Mucosa of stomach (tissue), 1 donor: Measurements from ENCODE around the gene FER.
"Not testable (repeated sequence)": the region's sequence is repeated elsewhere in the genome, so short reads cannot be mapped to it uniquely, and the experiment has no call there.

Source experiments
- H3K27me3 ChIP-seq: one replicate; pipeline ENCODE4 v1.7.0; 2013; ENCODE audit warnings: mild to moderate bottlenecking, low read length; ENCODE audit not compliant: control insufficient read depth, insufficient read depth
- H3K36me3 ChIP-seq: one replicate; pipeline ENCODE4 v1.7.0; 2013; ENCODE audit warnings: low read length; ENCODE audit not compliant: control insufficient read depth, insufficient read depth
- H3K4me1 ChIP-seq: one replicate; pipeline ENCODE4 v1.7.0; 2013; ENCODE audit warnings: mild to moderate bottlenecking, low read length; ENCODE audit not compliant: control insufficient read depth, insufficient read depth
- H3K4me3 ChIP-seq: one replicate; pipeline ENCODE4 v1.7.0; 2013; ENCODE audit warnings: low read length
- H3K9ac ChIP-seq: one replicate; pipeline ENCODE4 v1.7.0; 2013; ENCODE audit warnings: mild to moderate bottlenecking, low read length, moderate library complexity
- H3K9me3 ChIP-seq: one replicate; pipeline ENCODE4 v1.7.0; 2013; ENCODE audit warnings: mild to moderate bottlenecking, low read length, moderate library complexity; ENCODE audit not compliant: control insufficient read depth
- donor health status: Pancreatic carcinoma.

The FER gene

DNA sequence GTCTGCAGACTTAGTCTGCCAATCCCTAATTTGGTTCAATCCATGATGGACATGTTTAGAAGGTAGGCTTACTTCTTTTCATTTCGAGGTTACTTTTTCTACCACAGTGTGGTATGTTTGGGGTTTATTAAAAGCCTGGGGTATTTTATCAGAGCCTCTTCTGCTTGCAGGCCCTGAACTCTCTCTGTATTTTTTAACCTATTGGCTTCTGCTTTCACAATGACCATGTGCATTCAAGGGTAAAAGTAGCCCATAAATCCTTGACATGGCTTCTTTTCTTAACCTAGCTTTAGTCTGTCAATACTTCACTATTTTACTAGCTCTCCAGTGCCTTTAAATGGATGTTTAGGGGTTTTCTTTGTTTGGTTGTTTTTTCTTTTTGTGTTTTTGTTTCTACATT, 286.6 kb downstream of the FER start:
- Histone ChIP-seq H3K9me3 (no peaks in the 10 kb centered on the region), H3K27me3 (no peaks in the 10 kb centered on the region), H3K4me3 (no peak overlapping the region), H3K36me3 (no peaks in the 10 kb centered on the region), H3K4me1 (no peaks in the 10 kb centered on the region), H3K9ac (no peak overlapping the region)

GRCh38 chr5:109035436-109035835, 287.7 kb downstream of the FER start:
- Histone ChIP-seq H3K4me1 (no peaks in the 10 kb centered on the region), H3K27me3 (no peaks in the 10 kb centered on the region), H3K9me3 (no peaks in the 10 kb centered on the region), H3K9ac (no peak overlapping the region), H3K4me3 (no peak overlapping the region), H3K36me3 (no peaks in the 10 kb centered on the region)

DNA sequence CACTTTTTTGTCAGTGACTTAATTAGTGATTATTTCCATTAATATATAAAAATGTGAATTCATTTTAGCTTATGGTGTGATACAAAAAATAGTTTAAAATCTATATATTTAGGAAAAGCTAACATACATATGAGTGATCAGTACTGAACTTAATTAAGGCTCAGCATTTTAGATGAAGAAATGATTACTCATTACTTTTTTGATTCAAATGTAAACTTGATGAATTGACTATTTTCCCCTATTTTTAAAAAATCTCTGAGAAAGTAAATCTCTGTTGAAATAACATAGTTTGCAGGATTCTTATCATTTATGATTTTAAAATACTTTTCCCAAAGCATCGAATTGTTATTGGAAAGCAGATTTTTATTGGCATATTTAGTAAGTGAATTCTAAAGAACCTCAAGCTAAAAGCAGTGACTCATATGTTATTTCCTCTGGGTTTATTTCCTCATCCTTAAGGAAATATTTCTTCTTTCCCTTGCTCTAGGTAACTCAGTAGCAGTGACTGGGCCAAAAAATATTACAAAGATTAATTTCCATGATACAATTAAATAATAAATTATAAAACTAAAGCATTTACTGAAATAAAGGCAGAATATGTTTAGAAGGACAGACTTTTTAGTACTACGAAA, 290.6 kb downstream of the FER start:
- Histone ChIP-seq H3K27me3 (no peaks in the 10 kb centered on the region), H3K9ac (no peak overlapping the region), H3K36me3 (no peaks in the 10 kb centered on the region), H3K9me3 (no peaks in the 10 kb centered on the region), H3K4me3 (no peak overlapping the region), H3K4me1 (no peaks in the 10 kb centered on the region)

GRCh38 chr5:109041317-109041716, 293.6 kb downstream of the FER start:
- H3K36me3 ChIP-seq: no peaks in the 10 kb centered on the region
- no peaks in the 10 kb centered on the region for H3K4me1 ChIP-seq
- H3K27me3 ChIP-seq: no peaks in the 10 kb centered on the region
- no peak overlapping the region for H3K9ac ChIP-seq
- H3K9me3 ChIP-seq: no peaks in the 10 kb centered on the region
- H3K4me3 ChIP-seq: no peak overlapping the region

DNA sequence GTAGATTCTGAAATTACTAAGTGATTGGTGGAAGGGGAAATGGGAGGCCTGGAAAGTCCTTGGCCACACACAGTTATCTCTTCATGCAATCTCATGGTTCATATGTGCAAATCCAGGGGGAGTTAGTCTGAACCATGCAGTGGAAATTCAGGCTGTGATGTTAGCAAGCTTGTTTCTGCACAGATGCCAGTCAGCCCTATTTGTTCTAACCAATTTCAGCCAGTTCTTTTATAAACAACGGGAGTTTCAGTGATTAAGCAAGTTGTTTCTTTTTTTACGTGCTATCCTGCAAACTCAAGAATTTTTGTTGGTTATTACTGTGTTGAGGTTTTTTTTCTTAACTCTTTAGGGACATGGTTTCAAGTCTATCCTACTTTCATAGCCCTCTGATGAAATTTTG, 298.0 kb downstream of the FER start:
- H3K9me3 ChIP-seq: no peaks in the 10 kb centered on the region
- no peaks in the 10 kb centered on the region for H3K36me3 ChIP-seq
- H3K27me3 ChIP-seq: no peaks in the 10 kb centered on the region
- no peak overlapping the region for H3K9ac ChIP-seq
- H3K4me3 ChIP-seq: no peak overlapping the region
- no peaks in the 10 kb centered on the region for H3K4me1 ChIP-seq

DNA sequence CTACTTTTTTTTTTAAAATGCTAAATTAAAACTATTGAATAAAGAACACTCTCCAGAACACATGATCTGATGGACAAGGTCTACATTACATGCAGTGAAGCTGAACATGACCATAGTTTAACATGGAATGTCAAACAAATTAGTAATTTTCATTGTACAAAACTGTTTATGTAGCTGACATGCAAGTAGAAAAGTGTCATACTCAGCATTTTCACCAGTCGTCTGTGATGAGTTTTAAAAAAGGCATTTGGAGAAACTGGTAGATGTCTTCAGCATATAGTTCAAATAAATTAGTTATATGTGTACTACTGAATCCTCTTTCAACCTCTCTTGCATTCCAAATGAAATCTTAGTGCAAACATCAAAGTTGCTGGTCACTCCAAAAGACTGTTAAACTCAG, 301.9 kb downstream of the FER start:
- Histone ChIP-seq H3K4me3 (no peak overlapping the region), H3K9me3 (no peaks in the 10 kb centered on the region), H3K36me3 (no peaks in the 10 kb centered on the region)

GRCh38 chr5:109050321-109050720, 302.6 kb downstream of the FER start:
- H3K9ac ChIP-seq: not testable (repeated sequence)

More for the DNA sequence above, 301.9 kb downstream of the FER start:
- no peaks in the 10 kb centered on the region for H3K4me1 ChIP-seq
- no peak overlapping the region for H3K9ac ChIP-seq
- no peaks in the 10 kb centered on the region for H3K27me3 ChIP-seq

GRCh38 chr5:109052216-109052615, 304.5 kb downstream of the FER start:
- H3K9me3 ChIP-seq, H3K27me3 ChIP-seq, H3K36me3 ChIP-seq, H3K9ac ChIP-seq, H3K4me3 ChIP-seq, H3K4me1 ChIP-seq: not testable (repeated sequence)

More at GRCh38 chr5:109050321-109050720, 302.6 kb downstream of the FER start:
- not testable (repeated sequence) for H3K9me3 ChIP-seq, H3K27me3 ChIP-seq, H3K4me3 ChIP-seq, H3K36me3 ChIP-seq, H3K4me1 ChIP-seq

GRCh38 chr5:109053995-109054417, 306.3 kb downstream of the FER start:
- no peaks in the 10 kb centered on the region for H3K4me1 ChIP-seq
- no peaks in the 10 kb centered on the region for H3K27me3 ChIP-seq
- no peak overlapping the region for H3K4me3 ChIP-seq
- H3K9ac ChIP-seq: no peak overlapping the region
- no peaks in the 10 kb centered on the region for H3K36me3 ChIP-seq
- H3K9me3 ChIP-seq: no peaks in the 10 kb centered on the region

GRCh38 chr5:109060378-109061025, 312.8 kb downstream of the FER start:
- H3K9ac ChIP-seq: no peak overlapping the region
- H3K4me1 ChIP-seq: no peaks in the 10 kb centered on the region
- no peaks in the 10 kb centered on the region for H3K36me3 ChIP-seq
- no peaks in the 10 kb centered on the region for H3K27me3 ChIP-seq
- no peaks in the 10 kb centered on the region for H3K9me3 ChIP-seq
- no peak overlapping the region for H3K4me3 ChIP-seq

GRCh38 chr5:109062664-109063063, 315.0 kb downstream of the FER start:
- Histone ChIP-seq H3K9me3 (no peaks in the 10 kb centered on the region), H3K36me3 (no peaks in the 10 kb centered on the region), H3K27me3 (no peaks in the 10 kb centered on the region), H3K4me3 (no peak overlapping the region), H3K4me1 (no peaks in the 10 kb centered on the region), H3K9ac (no peak overlapping the region)

DNA sequence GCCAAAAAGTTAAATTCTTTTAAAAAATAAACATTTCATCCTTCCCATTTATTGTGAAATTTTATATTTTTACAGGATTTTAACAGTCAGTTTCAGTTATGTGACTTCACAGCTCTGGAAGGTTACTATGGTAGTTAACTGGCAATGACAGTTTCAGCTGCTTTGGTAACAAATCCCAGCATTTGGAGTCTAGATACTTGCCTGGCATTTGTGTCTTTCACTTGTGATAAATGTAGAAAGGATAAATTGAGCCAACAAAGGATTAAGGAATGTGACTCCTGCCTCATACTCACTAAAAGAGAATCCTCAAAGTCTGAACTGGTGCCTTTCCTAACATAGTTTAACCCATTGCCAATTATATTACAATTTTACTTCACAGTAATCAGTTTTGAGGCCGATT, 315.5 kb downstream of the FER start:
- no peak overlapping the region for H3K4me3 ChIP-seq
- H3K9ac ChIP-seq: no peak overlapping the region
- no peaks in the 10 kb centered on the region for H3K36me3 ChIP-seq
- H3K9me3 ChIP-seq: no peaks in the 10 kb centered on the region
- H3K4me1 ChIP-seq: no peaks in the 10 kb centered on the region
- H3K27me3 ChIP-seq: no peaks in the 10 kb centered on the region
